Measurements from ENCODE around the gene TTC33.
"Not testable (repeated sequence)": the region's sequence is repeated elsewhere in the genome, so short reads cannot be mapped to it uniquely, and the experiment has no call there.

The TTC33 gene

DNA sequence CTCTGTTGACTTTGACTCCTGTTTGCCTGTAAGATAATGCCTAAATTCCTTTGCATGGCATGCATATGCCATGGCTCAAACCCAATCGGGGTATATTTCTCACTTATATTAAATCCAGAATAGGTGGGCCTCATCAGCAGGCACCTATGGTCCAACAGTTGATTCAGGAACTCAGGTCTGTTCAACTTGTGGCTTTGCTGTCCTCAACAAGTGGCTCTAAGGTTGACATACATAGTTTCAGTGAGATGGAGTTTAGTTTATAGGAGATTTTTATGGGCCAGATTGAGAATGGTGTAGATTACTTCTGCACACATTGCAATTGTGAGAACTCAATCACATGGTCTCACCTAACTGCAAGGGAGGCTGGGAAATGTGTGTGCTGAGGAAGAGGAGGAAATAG, 107.6 kb downstream of the TTC33 start:
- no peak for DNase-seq

DNA sequence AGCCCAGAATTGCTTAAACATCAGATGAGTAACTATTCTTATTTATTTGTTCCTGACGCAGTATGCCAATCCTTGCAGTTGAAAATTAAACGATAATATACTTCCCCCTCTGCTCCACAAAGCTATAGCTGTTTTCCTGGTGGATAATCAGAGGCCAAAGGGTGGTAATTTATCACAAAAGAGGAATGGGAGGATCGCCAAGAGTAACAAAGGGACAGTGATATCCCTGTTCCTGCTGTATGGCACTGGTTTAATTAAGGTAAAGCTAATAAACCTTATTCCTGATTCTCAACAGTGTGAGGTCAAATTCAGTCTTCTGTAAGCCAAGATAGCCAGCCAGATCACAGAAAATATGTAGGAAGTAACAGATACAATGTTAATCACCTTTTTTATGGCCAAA, 109.5 kb downstream of the TTC33 start:
- no peak for DNase-seq

DNA sequence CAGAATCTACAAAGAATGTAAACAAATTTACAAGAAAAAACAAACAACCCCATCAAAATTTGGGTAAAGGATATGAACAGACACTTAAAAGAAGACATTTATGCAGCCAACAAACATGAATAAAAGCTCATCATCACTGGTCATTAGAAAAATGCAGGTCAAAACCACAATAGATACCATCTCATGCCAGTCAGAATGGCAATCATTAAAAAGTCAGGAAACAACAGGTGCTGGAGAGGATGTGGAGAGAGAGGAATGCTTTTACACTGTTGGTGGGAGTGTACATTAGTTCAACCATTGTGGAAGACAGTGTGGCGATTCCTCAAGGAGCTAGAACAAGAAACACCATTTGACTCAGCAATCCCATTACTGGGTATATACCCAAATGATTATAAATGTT, 116.2 kb downstream of the TTC33 start:
- DNase-seq = not testable (repeated sequence)

DNA sequence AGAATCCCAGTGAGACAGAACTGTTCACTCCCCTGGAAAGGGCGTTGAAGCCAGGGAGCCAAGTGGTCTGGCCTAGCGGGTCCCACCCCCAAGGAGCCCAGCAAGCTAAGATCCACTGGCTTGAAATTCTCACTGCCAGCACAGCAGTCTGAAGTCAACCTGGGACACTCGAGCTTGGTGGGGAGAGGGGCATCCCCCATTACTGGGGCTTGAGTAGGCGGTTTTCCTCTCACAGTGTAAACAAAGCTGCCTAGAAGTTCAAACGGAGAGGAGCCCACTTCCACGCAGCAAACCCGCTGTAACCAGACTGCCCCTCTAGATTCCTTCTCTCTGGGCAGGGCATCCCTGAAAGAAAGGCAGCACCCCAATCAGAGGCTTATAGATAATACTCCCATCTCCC, 121.2 kb downstream of the TTC33 start:
- no peak for DNase-seq

DNA sequence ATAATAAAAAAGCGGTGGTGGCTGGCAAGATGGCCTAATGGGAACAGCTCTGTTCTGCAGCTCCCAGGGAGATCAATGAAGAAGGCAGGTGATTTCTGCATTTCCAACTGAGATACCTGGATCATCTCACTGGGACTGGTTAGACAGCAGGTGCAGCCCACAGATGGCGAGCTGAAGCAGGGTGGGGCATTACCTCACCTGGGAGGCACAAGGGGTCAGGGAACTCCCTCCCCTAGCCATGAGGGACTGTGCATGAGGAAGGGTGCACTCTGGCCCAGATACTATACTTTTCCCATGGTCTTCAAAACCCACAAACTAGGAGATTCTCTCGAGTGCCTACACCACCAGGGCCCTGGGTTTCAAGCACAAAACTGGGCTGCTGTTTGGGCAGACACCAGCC, 121.6 kb downstream of the TTC33 start:
- DNase-seq = no peak

DNA sequence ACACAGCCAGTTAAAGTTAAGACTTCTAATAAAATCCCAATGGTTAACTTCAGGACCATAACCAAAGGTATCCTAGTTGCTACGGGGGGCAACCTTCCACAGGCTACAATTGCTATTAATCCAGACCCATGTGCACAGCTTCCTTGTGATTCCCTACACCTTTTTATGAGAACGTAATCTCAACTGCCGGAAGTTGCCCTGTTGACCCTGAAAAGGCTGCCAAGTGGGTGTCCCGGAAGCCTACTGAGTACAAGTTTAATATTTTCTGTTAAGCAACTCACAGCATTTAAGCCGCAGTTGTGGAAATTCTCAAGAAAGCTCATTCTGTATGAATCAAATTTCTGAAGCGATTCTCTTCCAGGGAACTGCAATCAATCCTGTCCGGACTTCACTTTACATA, 124.5 kb downstream of the TTC33 start:
- no peak for DNase-seq

DNA sequence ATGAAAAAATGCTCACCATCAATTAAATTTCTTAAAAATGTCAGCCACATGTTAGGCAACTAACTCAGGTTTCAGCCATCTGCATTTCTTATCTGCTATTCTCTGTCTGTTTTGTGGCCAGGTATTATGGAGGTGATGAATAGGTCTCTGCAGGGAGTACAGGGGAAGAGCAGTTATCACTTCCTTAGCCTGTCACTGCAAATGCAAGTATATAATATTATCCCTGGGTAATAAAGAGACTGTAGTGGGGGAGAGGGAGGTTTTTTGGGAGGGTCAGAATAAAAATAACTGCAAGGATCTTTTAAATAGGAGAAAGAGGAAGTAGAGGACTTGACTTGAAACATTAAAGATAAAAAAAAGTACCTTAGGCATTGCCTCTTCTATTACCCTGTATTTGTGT, 125.6 kb downstream of the TTC33 start:
- DNase-seq = no peak

DNA sequence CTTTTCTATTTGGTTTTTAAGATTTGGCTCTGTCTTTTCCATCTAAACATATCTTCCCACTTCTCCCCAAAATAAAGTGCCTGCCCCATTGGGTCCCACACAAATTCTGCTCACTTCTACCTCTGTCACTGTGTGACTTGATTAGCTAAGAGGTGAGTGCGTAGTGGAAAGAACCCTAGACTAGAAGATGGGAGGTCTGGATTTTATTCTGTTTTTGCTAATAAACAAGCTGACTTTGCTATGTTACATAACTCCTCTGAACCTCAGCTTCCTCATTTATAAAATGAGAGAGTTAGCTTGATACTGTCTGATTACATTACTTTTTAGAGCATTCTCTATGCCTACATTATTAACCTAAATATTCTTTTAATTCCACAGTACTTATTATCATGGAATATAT, 127.4 kb downstream of the TTC33 start:
- no peak for DNase-seq

DNA sequence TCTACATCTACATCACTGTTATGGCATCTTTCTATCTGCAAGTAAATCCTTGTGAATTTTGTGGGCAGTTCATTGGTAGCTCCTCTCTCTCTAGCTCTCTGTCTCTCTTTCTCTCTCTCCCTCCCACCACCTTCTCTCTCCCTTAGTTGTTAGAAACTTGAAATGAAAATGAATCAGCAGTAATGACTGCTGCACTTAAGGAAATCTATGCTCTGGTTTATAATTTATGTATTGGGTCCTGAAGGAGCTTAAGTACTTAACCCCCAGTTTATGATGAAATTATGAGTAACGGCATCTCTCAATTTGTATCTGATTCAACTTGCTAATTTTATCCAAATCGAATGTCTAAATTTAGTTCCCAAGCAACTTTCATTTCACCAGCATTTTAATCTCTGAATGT, 128.1 kb downstream of the TTC33 start:
- no peak for DNase-seq

DNA sequence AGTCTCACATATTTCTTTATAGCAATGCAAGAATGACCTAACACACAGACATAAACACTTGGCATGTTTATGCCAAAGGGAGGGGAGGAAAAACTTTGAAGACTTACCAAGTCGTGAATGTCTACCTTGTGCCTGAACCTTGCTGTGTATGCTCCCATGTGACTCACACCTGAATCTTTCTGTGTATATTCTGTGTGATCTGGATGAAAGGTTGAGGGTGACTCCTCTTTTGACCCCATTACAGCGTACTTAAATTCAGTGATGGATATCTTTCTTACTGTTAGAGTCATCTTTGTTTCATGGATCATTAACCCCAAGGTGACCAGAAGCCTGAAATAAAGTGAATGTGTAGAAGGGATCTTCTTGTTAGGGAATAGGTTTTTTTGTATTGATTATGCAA, 129.0 kb downstream of the TTC33 start:
- no peak for DNase-seq

DNA sequence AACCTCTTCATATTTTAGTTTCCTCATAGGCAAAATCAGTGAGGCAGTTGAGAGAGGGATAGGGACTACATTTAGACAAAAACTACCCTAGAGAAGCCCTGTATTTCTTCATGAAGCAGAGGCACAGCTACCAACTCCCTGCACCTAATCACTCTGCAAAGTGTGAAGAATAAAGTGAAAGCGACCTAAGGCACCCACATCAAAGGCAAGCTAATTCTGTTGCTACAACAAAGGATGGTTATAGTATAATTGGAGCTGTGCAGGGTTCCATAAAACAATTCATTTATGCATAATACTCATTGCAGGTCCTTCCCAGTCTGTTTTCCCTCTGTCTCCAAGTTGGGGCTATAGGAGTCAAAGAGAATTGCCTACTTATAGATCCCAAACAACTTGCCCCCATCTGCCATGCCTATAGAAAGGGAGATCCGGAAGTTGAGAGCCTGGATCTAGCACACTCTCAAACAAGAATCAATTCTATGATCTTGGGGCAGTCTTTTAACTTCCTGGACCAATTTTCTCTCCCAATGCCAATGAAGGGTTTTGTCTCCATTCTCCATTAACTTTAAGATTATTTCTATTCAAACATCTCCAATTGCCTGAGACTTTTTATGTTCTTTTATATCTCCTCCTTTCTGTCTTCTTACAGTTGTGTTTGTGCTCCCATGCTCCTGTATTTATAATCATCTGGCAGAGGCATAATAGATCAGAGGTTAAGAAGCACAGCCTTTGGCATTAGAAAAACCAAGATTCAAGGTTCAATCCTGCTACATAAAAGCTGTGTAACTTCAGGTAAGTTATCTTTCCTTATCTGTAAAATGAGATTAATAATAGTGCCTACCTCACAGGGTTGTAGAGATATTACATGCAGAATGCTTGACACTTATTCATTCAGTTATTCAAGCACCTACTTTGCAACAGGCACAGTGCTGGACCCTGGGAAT, 132.0 kb downstream of the TTC33 start:
- DNase-seq = no peak

DNA sequence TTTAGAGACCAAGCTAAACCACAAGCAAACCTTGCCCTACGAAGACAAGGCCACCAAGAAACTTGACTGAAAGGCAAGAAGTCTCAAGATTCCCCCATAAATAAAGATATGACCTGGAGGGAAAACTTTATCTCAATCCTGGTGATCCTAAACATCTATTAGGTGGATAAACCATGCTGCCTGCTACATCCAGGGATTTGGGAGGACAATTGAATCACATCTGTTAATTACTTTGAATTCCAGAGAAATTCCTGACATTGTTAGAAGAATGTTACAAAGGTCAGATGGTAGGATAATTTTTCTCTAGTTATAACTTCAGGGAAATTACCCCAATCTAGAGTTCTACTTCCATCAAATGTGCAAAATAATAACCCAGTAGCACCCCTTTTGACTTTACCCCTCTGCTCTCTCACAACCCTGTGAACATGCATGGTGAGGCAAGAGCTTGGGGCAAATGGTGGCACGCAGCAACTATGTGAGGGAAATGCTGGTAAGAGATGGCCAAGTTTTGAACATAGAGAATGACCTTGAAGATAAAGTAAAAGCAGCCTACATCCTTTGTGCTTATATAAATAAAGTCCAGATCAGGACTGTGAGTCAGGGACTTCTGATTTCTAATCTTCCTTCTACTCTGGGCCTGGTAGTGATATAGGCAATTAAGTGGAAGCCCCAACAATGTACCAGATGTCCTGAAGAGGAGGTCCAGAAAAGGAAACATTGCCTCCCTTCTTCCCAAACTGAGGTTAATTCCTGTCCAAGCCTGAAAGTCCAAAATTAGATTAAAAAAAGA, 133.1 kb downstream of the TTC33 start:
- no peak for DNase-seq

DNA sequence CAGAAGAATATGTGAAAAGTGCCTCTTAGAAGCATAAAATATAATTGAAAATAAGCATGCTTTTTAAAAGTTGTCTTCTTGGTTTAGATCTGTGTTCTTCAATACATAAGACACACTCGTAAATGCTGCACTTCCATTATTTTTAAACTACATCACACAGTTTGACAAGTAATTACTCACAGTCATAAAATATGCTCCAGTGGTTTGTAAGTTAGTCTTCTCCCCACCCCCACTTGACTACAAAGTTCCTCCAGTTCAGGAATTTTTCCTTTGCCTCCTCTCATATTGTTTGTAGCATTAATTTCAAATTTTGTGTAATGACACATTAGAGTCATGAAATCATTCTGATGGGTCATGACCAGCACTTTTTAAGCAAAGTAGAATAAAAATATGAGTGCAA, 136.3 kb downstream of the TTC33 start:
- no peak for DNase-seq

DNA sequence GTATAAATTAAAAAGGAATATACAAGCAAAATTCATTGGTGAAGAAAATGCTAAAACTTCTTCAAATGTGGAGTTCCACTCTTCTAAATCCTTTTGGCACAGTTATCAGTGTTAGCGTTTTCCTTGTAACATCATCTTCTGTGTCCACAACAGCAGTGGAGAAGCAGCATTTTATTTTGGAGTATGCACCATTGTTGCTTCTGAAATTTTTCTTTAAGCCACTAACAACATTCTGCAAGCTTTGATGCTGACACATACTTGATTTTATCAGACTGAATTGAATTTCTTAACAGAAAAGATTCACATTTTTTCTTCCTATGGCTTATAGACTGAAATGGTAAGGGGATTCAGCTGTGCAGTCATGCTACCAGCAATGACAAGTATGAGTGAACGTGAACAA, 136.8 kb downstream of the TTC33 start:
- DNase-seq = no peak

DNA sequence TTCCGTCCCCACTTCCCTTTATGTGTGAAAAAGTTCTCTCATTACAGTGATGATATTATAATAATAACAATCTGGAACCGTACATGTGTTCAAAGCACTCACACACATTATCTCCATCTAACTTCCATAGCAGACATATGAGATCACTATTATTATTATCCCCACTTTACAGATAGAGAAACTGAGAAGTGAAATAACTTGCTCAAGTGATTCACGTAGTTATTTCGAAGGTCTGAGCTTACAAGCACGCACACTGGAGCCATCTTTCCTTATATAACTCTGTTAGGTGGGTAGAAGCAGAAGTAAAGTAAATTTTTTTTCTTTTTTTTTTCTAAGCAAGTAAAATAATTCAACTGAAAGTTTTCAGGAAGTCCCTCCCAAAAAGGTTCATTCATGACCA, 139.0 kb downstream of the TTC33 start:
- no peak for DNase-seq

DNA sequence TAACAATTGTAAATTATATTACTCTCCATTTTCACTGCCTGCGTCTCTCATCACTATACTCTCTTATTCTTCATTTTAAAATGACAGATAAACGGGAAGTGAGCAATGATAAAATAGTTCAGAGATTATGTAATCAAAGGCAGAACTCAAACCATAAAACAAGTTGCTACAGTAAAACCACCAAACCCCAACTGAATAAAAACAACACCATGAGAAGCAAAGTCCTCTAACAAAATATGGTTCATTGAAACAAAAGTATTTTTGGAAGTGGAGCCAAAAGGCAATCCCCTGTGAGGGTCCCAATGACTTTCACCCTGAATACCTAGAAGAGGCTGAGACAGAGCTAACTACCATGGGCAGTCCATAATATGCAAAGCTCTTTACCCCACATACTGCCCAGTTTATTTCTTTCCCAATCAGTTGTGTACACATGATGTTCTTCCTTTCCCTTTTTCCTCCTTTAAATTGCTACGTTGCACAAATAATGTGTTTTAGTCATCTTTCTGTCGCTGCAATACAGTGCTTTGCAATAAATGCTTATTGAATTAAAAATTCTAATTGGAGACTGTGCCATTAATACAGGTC, 140.1 kb downstream of the TTC33 start:
- DNase-seq = no peak

DNA sequence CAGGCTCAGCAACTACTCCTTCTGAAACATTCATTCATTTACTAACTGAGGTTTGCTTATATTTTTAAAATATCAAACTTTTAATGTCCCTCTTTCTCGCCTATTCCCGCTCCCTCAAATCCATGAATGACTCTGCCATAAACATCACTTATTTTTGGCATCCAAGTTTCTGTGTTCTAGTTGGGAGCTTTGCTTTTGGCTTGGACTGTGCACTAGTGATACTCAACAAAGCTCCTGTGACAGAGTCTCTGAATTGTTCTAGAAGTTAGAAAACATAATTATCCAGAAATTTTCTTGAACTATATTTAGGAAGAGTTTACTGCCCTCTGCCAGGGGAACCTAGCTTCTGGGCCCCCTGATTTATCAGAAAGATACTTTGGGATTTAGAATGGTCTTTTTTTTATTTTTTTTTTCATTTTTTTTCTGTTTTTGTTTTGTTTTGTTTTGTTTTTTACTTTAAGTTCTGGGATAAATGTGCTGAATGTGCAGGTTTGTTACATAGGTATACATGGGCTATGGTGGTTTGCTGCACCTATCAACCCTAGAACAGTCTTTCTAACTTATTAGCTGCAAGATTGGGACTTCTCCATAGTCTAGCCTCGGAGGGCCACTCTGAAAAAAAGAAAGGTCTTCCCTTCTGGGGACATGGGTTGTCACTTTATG, 140.7 kb downstream of the TTC33 start:
- no peak for DNase-seq

DNA sequence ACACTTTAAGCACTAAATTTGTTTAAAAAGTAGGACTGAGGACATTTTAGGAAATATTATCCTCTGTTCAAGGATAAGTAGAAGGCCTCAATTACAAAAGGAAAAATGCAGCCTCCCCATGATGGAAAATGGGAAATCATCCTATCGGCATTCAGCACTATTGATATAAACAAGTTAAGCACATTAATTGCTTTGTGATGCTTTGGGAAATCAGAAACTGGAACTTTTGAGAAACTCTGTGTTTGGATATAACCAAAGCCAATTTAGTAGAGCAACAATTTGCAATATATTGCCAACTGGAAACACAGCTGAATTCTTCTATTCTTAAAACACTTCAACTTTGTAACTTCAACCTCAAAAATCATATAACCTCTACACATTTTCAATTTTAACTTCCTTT, 141.3 kb downstream of the TTC33 start:
- no peak for DNase-seq

DNA sequence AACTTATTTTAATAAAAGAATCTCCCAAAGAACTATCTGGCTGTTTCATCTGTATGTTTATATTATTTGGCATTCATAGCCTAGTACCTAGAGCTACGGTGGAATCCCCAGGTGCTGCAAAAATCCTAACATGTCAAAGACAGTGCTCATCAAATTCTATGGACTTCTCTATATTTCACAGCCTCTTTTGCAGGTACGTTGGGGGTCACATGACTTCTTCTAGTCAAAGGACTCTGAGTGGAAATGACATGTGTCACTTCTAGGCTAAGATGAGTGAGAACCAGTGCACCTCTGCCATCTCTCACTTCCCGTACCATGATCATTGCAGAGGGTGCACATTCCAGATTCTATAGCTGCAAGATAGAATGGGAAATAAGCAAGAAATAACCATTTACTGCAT, 148.6 kb downstream of the TTC33 start:
- DNase-seq = no peak

DNA sequence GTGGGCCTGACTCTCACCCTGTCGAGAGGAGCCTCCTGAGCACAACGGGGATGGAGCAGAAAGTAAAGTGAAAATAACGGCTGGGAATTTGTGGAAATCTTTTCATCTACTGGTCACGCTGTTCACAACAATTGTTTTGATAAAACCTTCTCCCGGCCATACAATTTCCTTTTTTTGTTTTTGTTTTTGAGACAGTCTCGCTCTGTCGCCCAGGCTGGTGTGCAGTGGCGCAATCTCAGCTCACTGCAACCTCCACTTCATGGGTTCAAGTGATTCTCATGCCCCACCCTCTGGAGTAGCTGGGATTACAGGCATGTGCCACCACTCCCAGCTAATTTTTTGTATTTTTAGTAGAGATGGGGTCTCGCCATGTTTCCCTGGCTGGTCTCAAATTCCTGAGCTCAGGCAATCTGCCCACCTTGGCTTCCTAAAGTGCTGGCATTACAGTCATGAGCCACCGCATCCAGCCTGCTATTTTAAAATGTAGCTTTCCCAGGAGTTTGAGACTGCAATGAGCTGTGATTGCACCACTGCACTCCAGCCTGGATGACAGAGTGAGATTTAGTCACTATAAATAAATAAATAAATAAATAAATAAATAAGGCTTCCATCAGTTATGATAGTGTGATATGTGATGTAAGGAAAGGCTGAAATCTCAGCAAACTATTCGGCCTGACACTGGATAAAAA, 149.5 kb downstream of the TTC33 start:
- DNase-seq = no peak

DNA sequence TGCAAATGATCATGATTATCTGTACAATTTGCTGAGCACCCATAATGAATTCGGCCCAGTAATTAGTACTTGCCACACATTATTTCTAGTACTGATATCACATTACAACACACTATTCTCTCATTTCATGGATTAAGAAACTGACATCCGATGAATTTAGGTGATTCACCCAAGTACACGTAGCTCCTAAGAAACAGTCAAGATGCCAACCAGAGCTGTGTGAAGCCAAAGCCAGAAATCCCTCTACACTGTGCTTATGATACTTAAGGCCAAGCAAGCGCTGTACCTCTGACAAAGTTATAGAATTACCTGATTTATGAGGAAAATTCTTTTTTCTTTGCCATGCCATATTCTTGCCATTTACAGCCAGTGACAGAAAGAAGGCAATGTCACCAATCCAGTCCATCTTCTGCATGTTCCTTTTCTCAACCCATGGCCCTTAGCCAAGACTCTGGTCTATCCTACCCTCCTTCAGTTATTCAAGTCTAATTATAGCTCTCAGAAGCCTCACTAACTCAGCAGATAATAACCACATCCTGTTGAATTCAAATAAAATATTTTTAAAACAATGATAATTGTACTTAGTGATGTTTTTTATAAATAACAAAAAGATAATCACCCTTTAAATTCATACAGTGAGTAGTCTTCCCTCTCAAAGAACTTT, 150.3 kb downstream of the TTC33 start:
- no peak for DNase-seq

DNA sequence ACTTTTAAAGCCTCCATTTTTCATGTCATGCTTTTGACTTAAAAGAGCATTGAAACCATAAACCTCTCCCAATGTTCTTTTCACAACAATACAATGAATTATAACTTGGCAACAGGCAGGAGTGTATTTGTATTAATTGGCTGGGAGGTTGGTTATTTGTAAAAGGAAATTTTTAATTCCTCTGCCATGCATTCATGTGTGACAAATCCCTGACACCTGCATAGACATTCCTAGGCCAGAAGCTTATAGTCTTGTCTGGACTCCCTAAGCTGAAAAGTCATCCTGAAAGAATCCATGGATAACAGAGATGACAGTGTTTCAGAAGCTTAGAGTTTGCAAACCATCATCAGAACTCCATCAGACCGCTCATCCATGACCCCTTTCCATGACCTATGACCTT, 152.4 kb downstream of the TTC33 start:
- DNase-seq = no peak

All from NCI-H187 (cell line).